Measurements from ENCODE around the gene ZDHHC7. TPM values are rescaled to one million over a fixed set of nuclear protein-coding genes. Genes with fewer than 3 reads are reported as not detected.

The ZDHHC7 gene
- total RNA-seq, 1 donor from 2014 or later = 43.6 TPM

- Mint-ChIP-seq H3K27ac (ENCODE audit: unreplicated experiment) (no peak overlapping the region), H3K36me3 (ENCODE audit: unreplicated experiment) (no peaks in the 10 kb centered on the region), H3K4me3 (ENCODE audit: unreplicated experiment) (no peak overlapping the region), H3K9me3 (ENCODE audit: unreplicated experiment) (peaks cover 2% of the 10 kb centered on the region), H3K4me1 (ENCODE audit: low read depth, unreplicated experiment) (peaks cover 11% of the 10 kb centered on the region), H3K27me3 (ENCODE audit: unreplicated experiment) (peaks cover 2% of the 10 kb centered on the region)
- TF ChIP-seq, protein P1, sequence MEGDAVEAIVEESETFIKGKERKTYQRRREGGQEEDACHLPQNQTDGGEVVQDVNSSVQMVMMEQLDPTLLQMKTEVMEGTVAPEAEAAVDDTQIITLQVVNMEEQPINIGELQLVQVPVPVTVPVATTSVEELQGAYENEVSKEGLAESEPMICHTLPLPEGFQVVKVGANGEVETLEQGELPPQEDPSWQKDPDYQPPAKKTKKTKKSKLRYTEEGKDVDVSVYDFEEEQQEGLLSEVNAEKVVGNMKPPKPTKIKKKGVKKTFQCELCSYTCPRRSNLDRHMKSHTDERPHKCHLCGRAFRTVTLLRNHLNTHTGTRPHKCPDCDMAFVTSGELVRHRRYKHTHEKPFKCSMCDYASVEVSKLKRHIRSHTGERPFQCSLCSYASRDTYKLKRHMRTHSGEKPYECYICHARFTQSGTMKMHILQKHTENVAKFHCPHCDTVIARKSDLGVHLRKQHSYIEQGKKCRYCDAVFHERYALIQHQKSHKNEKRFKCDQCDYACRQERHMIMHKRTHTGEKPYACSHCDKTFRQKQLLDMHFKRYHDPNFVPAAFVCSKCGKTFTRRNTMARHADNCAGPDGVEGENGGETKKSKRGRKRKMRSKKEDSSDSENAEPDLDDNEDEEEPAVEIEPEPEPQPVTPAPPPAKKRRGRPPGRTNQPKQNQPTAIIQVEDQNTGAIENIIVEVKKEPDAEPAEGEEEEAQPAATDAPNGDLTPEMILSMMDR (IDR thresholded peaks at IDR 0.05; ENCODE audit: partially characterized antibody, unreplicated experiment) = no peak
- no peak for DNase-seq
Observed at GRCh38 chr16:84953190-84953746, 58.1 kb downstream of the ZDHHC7 start.

DNA sequence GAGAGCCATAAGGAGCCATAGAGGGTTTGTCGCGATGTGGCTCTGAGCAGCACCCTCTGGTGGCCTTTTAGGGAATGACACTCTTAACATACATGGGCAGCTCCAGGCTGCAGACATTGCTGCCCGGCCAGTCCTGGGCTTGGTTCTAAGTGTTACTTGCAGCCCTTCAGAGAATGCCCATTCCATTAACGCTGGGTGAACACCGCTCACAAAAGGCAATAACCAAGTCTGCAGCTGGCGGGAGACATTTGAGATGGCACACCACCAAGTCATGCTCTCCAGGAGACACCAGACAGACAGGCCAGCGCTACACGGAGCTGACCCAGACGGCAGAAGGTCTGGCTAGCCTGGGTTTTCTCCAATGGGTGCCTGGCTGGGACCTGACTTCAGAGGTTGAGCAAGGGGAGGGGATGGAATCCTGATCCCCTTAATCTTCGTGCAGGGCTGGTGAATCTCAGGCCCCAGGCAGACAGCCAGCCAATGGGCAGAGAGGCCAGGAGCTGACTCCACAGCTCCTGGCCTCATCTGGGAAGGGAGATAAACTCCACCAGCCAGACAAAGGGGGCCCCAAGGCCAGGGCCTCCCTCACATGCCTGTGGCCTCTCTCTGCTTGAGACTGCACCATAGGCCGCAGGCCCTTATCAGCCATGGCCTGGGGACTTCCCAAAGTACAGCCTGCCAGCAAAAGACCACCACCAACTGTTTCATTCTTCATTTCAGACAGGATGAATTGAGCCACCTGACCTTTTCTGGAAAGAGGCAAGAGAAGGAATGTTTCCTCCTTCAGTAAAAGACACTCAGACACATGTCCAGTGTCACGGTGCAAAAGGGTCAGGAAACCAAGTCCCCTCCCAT lies 58.8 kb downstream of the ZDHHC7 start:
- Mint-ChIP-seq H3K4me3 (ENCODE audit: unreplicated experiment) (no peak overlapping the region), H3K27me3 (ENCODE audit: unreplicated experiment) (peaks cover 2% of the 10 kb centered on the region), H3K4me1 (ENCODE audit: low read depth, unreplicated experiment) (peaks cover 11% of the 10 kb centered on the region), H3K9me3 (ENCODE audit: unreplicated experiment) (peaks cover 2% of the 10 kb centered on the region), H3K27ac (ENCODE audit: unreplicated experiment) (no peak overlapping the region), H3K36me3 (ENCODE audit: unreplicated experiment) (no peaks in the 10 kb centered on the region)
- peak; percentile 72 for DNase-seq
- TF ChIP-seq, protein P1 (IDR thresholded peaks at IDR 0.05; ENCODE audit: partially characterized antibody, unreplicated experiment) = peak; percentile 98

DNA sequence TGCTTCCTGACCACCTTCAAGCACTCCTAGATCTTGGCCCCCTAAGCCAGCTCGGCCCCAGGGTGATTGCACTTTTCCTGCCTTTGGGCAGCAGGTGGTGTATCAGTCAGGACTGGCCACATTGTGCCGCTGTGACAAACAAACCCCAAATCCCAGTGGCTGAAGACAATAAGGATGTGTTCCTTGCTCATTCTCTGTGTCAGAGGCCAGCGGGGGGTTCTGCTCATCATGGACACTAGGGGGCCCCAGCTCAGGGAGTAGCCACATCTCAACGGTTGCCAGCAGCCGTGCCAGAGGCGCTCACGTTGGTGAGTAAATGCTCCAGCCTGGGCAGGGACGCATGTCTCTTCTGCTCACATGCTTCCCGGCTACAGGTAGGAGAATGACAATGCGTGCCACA lies 60.4 kb downstream of the ZDHHC7 start:
- TF ChIP-seq, protein P1 (IDR thresholded peaks at IDR 0.05; ENCODE audit: partially characterized antibody, unreplicated experiment) = peak; percentile 32
- Mint-ChIP-seq H3K4me1 (ENCODE audit: low read depth, unreplicated experiment) (peaks cover 11% of the 10 kb centered on the region), H3K36me3 (ENCODE audit: unreplicated experiment) (no peaks in the 10 kb centered on the region), H3K4me3 (ENCODE audit: unreplicated experiment) (no peak overlapping the region), H3K27ac (ENCODE audit: unreplicated experiment) (no peak overlapping the region), H3K9me3 (ENCODE audit: unreplicated experiment) (peaks cover 4% of the 10 kb centered on the region), H3K27me3 (ENCODE audit: unreplicated experiment) (peaks cover 2% of the 10 kb centered on the region)
- DNase-seq = no peak

DNA sequence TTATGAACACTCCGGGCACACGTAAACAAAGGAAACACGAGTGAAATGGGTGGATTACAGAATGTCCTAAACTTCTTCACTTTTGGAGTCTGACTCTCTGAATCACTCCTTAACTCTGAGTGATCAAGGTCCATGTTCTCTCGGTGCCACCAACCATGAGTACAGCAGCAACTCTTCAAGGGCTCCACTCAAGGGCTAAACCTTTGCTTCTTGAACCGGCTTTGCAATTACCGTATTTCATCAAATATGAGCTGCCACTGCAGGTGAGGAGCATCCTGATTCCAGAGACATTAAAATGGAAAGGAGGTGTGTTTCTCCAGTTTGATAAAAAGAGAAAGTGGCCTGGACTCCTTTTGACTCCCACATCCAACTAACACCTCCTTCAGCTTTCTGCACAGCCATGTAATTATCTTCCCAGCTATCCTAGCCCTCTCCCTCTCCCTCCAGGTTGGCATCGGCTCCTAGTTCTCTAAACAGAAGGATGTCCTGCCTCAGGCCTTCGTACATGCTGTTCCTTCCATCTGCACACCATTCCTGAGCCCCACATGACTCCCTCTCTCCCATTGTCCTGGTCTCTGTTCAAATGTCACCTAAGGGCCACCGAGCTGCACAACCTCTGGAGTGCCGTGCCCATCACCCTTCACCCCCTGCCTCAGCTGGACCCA lies 61.4 kb downstream of the ZDHHC7 start:
- peaks cover 11% of the 10 kb centered on the region for H3K4me1 Mint-ChIP-seq (ENCODE audit: low read depth, unreplicated experiment)
- no peaks in the 10 kb centered on the region for H3K36me3 Mint-ChIP-seq (ENCODE audit: unreplicated experiment)
- no peak overlapping the region for H3K27ac Mint-ChIP-seq (ENCODE audit: unreplicated experiment)
- TF ChIP-seq, protein P1 (IDR thresholded peaks at IDR 0.05; ENCODE audit: partially characterized antibody, unreplicated experiment) = no peak
- H3K9me3 Mint-ChIP-seq (ENCODE audit: unreplicated experiment) = peaks cover 4% of the 10 kb centered on the region
- no peak overlapping the region for H3K4me3 Mint-ChIP-seq (ENCODE audit: unreplicated experiment)
- DNase-seq = no peak
- peaks cover 2% of the 10 kb centered on the region for H3K27me3 Mint-ChIP-seq (ENCODE audit: unreplicated experiment)

Data from glutamatergic neuron (in vitro differentiated cells).